K562 (cell line): ENCODE measurements around the gene TMEM200A. TPM values are rescaled to one million over a fixed set of nuclear protein-coding genes. Genes with fewer than 3 reads are reported as not detected.

Source experiments
- ATAC-seq: fragments of 200-7000 bp; cut with Tn5 transposase; 3 replicates; pipeline ENCODE4 v1.9.1; 2020; ENCODE audit warnings: moderate library complexity
- BruUV-seq: library from RNA; stranded (reverse); fragments of 400-500 nt; replicated peaks from 2 replicates; lab custom pipeline; 2021; lab: Mats Ljungman, UMichigan
- CTCF ChIA-PET: fragments of 300-600 bp; formaldehyde crosslinking; extraction: SDS; loops from one replicate; lab custom pipeline; 2021; ENCODE audit warnings: low intra/inter-chr PET ratio; lab: Yijun Ruan, JAX
- POLR2A ChIA-PET: fragments of 300-600, 350-650 bp; sonication (Branson Sonifier 250); formaldehyde crosslinking; extraction: SDS; loops from one replicate; lab custom pipeline; 2021; ENCODE audit warnings: antibody characterized with exemption, inconsistent platforms; lab: Yijun Ruan, JAX
- DNase-seq, 4 experiments: peaks; one replicate each; pipeline versions ENCODE4 v3.0.0 to v3.0.0-alpha.2; 2011 to 2018; ENCODE audit warnings: low spot score in 3 of 4, mixed read lengths in 3 of 4; ENCODE audit errors: extremely low read depth in 1 of 4
- FAIRE-seq: peaks from 2 replicates; lab custom pipeline; 2011; peaks lifted over from hg19 to GRCh38; lab: Jason Lieb, UNC
- H2AFZ ChIP-seq: 2 replicates; pipeline ENCODE4 v1.6.0; 2011; ENCODE audit warnings: low read depth, low read length, control low read depth, inconsistent platforms
- H3K27ac ChIP-seq: fragments of 200-600 bp; 3 replicates; pipeline ENCODE4 v1.8.0; 2011; ENCODE audit warnings: low read depth, mild to moderate bottlenecking, control low read depth, inconsistent platforms, low read length, moderate library complexity, mixed read lengths; ENCODE audit errors: extremely low read depth
- H3K27me3 ChIP-seq, 2 experiments: fragments of 300-600 bp in 1 of 2; 2 replicates in 1 of 2; 3 replicates in 1 of 2; pipeline versions ENCODE4 v1.6.0 to v1.8.0; 2011; ENCODE audit warnings: inconsistent platforms in 2 of 2, low read length in 2 of 2, mild to moderate bottlenecking in 1 of 2, mixed read lengths in 1 of 2, moderate library complexity in 1 of 2; ENCODE audit not compliant: control insufficient read depth in 2 of 2, insufficient read depth in 2 of 2
- H3K36me3 ChIP-seq: fragments of 300-600 bp; 3 replicates; pipeline ENCODE4 v1.8.0; 2011; ENCODE audit warnings: mild to moderate bottlenecking, low read length, inconsistent platforms; ENCODE audit not compliant: control insufficient read depth, insufficient read depth
- H3K4me1 ChIP-seq, 2 experiments: fragments of 200-600 bp in 1 of 2; replicated peaks in 1 of 2; 2 replicates in 1 of 2; 3 replicates in 1 of 2; pipeline versions ENCODE4 v1.5.1 to v1.8.0; 2011; ENCODE audit warnings: inconsistent platforms in 2 of 2, low read length in 2 of 2, mild to moderate bottlenecking in 1 of 2, mixed read lengths in 1 of 2, moderate library complexity in 1 of 2; ENCODE audit not compliant: control insufficient read depth in 2 of 2, insufficient read depth in 2 of 2
- H3K4me2 ChIP-seq: 2 replicates; pipeline ENCODE4 v1.6.1; 2011; ENCODE audit warnings: low read length, control low read depth, inconsistent platforms, mixed read lengths; ENCODE audit not compliant: insufficient read depth
- H3K4me3 ChIP-seq: fragments of 200-600 bp; sonication (generic), shearing (Covaris generic); 2 replicates; pipeline ENCODE4 v1.5.1; 2016; ENCODE audit warnings: control low read depth, inconsistent platforms
- H3K79me2 ChIP-seq: fragments of 200-600 bp; 3 replicates; pipeline ENCODE4 v1.8.0; 2011; ENCODE audit warnings: low read length, inconsistent platforms; ENCODE audit not compliant: control insufficient read depth, insufficient read depth
- H3K9ac ChIP-seq, 2 experiments: 2 replicates each; pipeline versions ENCODE4 v1.6.0 to v1.6.1; 2011; ENCODE audit warnings: low read depth in 2 of 2, low read length in 2 of 2, control low read depth in 1 of 2, inconsistent platforms in 1 of 2, mild to moderate bottlenecking in 1 of 2, mixed read lengths in 1 of 2; ENCODE audit not compliant: insufficient read depth in 1 of 2
- H3K9me1 ChIP-seq: one replicate; pipeline ENCODE4 v1.6.0; 2011; ENCODE audit warnings: inconsistent platforms, mild to moderate bottlenecking, low read length, moderate library complexity; ENCODE audit not compliant: control insufficient read depth, insufficient read depth
- H3K9me3 ChIP-seq: replicated peaks from 2 replicates; pipeline ENCODE4 v1.5.1; 2011; ENCODE audit warnings: low read depth, low read length, inconsistent platforms; ENCODE audit not compliant: control insufficient read depth, insufficient read depth
- H4K20me1 ChIP-seq: replicated peaks from 2 replicates; pipeline ENCODE4 v1.6.1; 2011; ENCODE audit warnings: low read length, inconsistent platforms, mixed read lengths; ENCODE audit not compliant: control insufficient read depth, insufficient read depth
- CHCHD3 ChIP-seq: fragments of 250-450 bp; sonication (Bioruptor Pico); IDR thresholded peaks from 2 replicates; pipeline ENCODE4 v2.1.2; 2022; ENCODE audit warnings: mild to moderate bottlenecking
- COPS2 ChIP-seq: fragments of 450-650 bp; conservative IDR thresholded peaks from 2 replicates; pipeline ENCODE4 v1.6.1; 2016; ENCODE audit warnings: mild to moderate bottlenecking, moderate library complexity
- EP300 ChIP-seq: IDR thresholded peaks from 2 replicates; pipeline ENCODE4 v1.6.1; 2012; ENCODE audit warnings: low read length, improper control_type of control experiment
- HCFC1 ChIP-seq: IDR thresholded peaks from 2 replicates; pipeline ENCODE4 v1.6.1; 2012; ENCODE audit warnings: low read depth, low read length, improper control_type of control experiment
- KDM5B ChIP-seq: fragments of 200-600 bp; sonication (generic); IDR thresholded peaks from 2 replicates; pipeline ENCODE4 v1.6.1; 2012; ENCODE audit warnings: low read depth, mild to moderate bottlenecking, moderate library complexity, low read length, control low read depth, inconsistent platforms; ENCODE audit not compliant: insufficient replicate concordance
- MEIS2 ChIP-seq: fragments of 450-650 bp; IDR thresholded peaks from 2 replicates; pipeline ENCODE4 v1.6.1; 2014; ENCODE audit warnings: mild to moderate bottlenecking; ENCODE audit not compliant: partially characterized antibody
- PHTF2 ChIP-seq: fragments of 250-450 bp; sonication (Bioruptor Pico); IDR thresholded peaks from 2 replicates; pipeline ENCODE4 v1.5.0; 2021; ENCODE audit warnings: mild to moderate bottlenecking
- SP1 ChIP-seq: sonication (generic); formaldehyde crosslinking; IDR thresholded peaks from 2 replicates; pipeline ENCODE4 v1.8.1; 2022; ENCODE audit warnings: mild to moderate bottlenecking, missing genetic modification reagents
- SUPT5H ChIP-seq: fragments of 450-650 bp; IDR thresholded peaks from 2 replicates; pipeline ENCODE4 v1.6.1; 2016
- ZNF140 ChIP-seq: fragments of 250-450 bp; sonication (Bioruptor Pico); IDR thresholded peaks from 2 replicates; pipeline ENCODE4 v1.8.0; 2021; ENCODE audit warnings: moderate library complexity, mild to moderate bottlenecking, inconsistent platforms
- ZNF311 ChIP-seq: fragments of 250-450 bp; sonication (Bioruptor Pico); IDR thresholded peaks from 2 replicates; pipeline ENCODE4 v1.4.0; 2020; ENCODE audit warnings: mild to moderate bottlenecking, moderate library complexity
- ZNF444 ChIP-seq: fragments of 250-450 bp; sonication (Bioruptor Pico); IDR thresholded peaks from 2 replicates; pipeline ENCODE4 v1.4.0; 2020; ENCODE audit warnings: mild to moderate bottlenecking, moderate library complexity
- ZNF589 ChIP-seq: fragments of 200-800 bp; sonication (Bioruptor generic); IDR thresholded peaks from 2 replicates; pipeline ENCODE4 v1.6.1; 2016; ENCODE audit warnings: low read depth, missing genetic modification characterization, missing compliant biosample characterization
- WGBS: fragments of 100-300 bp; shearing (Covaris generic); methylation state at CpG from one replicate; pipeline ENCODE4 v1.1.6; 2016; ENCODE audit warnings: low coverage, mixed read lengths; ENCODE audit not compliant: insufficient coverage; ENCODE audit errors: missing lambda C conversion rate; 5-methylcytosine and 5-hydroxymethylcytosine counted together
- in situ Hi-C: fragments of 300-500 bp; cut with MboI; formaldehyde crosslinking; loops from 4 replicates; pipeline ENCODE4 v1.15.0; 2018; ENCODE audit warnings: inconsistent platforms, mixed read lengths
- intact Hi-C: fragments of 100-400 bp; cut with micrococcal nuclease; formaldehyde crosslinking; loops from 2 replicates; pipeline ENCODE4 v1.14.2; 2022
- polyA plus RNA-seq, 8 experiments: library from polyadenylated mRNA; depleted of rRNA in 4 of 8; stranded (reverse) in 5 of 8; unstranded in 3 of 8; fragments of >200 nt; fragmentation: Nextera tagmentation in 2 of 8; fragmentation: Illumina TruSeq in 1 of 8; extraction: Ambion mirVana in 2 of 8; extraction: Trizol in 1 of 8; gene quantifications; 2 replicates each; pipeline versions ENCODE4 v1.2.1 to v1.2.3, GENCODE V29; 2011 to 2014; ENCODE audit warnings: inconsistent platforms in 1 of 8, missing spikeins in 1 of 8
- total RNA-seq, 7 experiments: library from RNA; depleted of rRNA in 6 of 7; stranded (reverse); fragments of >200 nt in 6 of 7; fragmentation: Illumina TruSeq in 2 of 7; extraction: Trizol in 2 of 7; gene quantifications; 2 replicates each; pipeline versions ENCODE4 v1.2.1 to v1.2.3, GENCODE V29; 2011 to 2021; ENCODE audit warnings: low replicate concordance in 1 of 7
- TF ChIP-seq, protein P1 (sequence below): fragments of 450-650 bp; IDR thresholded peaks from 2 replicates; pipeline ENCODE4 v1.6.1; 2017; ENCODE audit warnings: antibody characterized with exemption
- TF ChIP-seq, protein P2 (sequence below): fragments of 250-450 bp; sonication (Bioruptor Pico); IDR thresholded peaks from 2 replicates; pipeline ENCODE4 v1.5.0; 2020; ENCODE audit warnings: mild to moderate bottlenecking, borderline replicate concordance
- TF ChIP-seq, protein P3 (sequence below): fragments of 450-650 bp; IDR thresholded peaks from 2 replicates; pipeline ENCODE4 v1.6.1; 2018; ENCODE audit not compliant: partially characterized antibody

TMEM200A gene
- total and polyA plus RNA-seq, 9 of the 15 experiments (the other 6 are each of a cell fraction or from before 2014, with no cell fraction given) = 0.04 TPM; not detected in 8

DNA sequence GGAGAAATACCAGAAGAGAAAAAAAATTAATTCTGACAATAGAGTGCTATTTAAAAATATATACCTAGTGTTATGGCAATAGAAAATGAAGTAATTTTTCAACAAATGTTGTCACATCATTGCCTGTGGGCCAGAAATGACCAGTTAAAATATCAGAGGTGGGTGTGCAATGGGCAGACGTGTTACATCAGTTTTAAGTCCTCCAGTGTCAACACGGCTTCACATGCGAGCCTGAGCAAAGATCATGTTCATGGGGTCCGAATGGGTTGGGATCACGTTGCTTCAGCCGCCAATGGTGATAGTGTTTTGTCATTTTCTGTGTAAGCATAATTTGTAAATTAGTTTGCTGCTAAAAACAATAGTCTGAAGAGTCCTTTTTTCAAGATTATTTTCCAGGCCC, 27.5 kb downstream of the TMEM200A start:
- no peak for FAIRE-seq
- no peaks in the 10 kb centered on the region for H4K20me1 ChIP-seq
- no peak overlapping the region for H2AFZ ChIP-seq
- no peak overlapping the region for H3K4me3 ChIP-seq
- TF ChIP-seq KDM5B (no peak), CHCHD3 (CRISPR knock-in tag) (no peak), ZNF140 (CRISPR knock-in tag) (no peak), ZNF444 (CRISPR knock-in tag) (no peak), HCFC1 (no peak), ZNF589 (no peak), SUPT5H (no peak), SP1 (CRISPR knock-in tag) (no peak), PHTF2 (CRISPR knock-in tag) (no peak), ZNF311 (no peak), EP300 (no peak), MEIS2 (no peak), COPS2 (no peak)
- TF ChIP-seq, protein P1, sequence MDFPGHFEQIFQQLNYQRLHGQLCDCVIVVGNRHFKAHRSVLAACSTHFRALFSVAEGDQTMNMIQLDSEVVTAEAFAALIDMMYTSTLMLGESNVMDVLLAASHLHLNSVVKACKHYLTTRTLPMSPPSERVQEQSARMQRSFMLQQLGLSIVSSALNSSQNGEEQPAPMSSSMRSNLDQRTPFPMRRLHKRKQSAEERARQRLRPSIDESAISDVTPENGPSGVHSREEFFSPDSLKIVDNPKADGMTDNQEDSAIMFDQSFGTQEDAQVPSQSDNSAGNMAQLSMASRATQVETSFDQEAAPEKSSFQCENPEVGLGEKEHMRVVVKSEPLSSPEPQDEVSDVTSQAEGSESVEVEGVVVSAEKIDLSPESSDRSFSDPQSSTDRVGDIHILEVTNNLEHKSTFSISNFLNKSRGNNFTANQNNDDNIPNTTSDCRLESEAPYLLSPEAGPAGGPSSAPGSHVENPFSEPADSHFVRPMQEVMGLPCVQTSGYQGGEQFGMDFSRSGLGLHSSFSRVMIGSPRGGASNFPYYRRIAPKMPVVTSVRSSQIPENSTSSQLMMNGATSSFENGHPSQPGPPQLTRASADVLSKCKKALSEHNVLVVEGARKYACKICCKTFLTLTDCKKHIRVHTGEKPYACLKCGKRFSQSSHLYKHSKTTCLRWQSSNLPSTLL = no peak
- TF ChIP-seq, protein P2, sequence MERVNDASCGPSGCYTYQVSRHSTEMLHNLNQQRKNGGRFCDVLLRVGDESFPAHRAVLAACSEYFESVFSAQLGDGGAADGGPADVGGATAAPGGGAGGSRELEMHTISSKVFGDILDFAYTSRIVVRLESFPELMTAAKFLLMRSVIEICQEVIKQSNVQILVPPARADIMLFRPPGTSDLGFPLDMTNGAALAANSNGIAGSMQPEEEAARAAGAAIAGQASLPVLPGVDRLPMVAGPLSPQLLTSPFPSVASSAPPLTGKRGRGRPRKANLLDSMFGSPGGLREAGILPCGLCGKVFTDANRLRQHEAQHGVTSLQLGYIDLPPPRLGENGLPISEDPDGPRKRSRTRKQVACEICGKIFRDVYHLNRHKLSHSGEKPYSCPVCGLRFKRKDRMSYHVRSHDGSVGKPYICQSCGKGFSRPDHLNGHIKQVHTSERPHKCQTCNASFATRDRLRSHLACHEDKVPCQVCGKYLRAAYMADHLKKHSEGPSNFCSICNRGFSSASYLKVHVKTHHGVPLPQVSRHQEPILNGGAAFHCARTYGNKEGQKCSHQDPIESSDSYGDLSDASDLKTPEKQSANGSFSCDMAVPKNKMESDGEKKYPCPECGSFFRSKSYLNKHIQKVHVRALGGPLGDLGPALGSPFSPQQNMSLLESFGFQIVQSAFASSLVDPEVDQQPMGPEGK = no peak
- TF ChIP-seq, protein P3, sequence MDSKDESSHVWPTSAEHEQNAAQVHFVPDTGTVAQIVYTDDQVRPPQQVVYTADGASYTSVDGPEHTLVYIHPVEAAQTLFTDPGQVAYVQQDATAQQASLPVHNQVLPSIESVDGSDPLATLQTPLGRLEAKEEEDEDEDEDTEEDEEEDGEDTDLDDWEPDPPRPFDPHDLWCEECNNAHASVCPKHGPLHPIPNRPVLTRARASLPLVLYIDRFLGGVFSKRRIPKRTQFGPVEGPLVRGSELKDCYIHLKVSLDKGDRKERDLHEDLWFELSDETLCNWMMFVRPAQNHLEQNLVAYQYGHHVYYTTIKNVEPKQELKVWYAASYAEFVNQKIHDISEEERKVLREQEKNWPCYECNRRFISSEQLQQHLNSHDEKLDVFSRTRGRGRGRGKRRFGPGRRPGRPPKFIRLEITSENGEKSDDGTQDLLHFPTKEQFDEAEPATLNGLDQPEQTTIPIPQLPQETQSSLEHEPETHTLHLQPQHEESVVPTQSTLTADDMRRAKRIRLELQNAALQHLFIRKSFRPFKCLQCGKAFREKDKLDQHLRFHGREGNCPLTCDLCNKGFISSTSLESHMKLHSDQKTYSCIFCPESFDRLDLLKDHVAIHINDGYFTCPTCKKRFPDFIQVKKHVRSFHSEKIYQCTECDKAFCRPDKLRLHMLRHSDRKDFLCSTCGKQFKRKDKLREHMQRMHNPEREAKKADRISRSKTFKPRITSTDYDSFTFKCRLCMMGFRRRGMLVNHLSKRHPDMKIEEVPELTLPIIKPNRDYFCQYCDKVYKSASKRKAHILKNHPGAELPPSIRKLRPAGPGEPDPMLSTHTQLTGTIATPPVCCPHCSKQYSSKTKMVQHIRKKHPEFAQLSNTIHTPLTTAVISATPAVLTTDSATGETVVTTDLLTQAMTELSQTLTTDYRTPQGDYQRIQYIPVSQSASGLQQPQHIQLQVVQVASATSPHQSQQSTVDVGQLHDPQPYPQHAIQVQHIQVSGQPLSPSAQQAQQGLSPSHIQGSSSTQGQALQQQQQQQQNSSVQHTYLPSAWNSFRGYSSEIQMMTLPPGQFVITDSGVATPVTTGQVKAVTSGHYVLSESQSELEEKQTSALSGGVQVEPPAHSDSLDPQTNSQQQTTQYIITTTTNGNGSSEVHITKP = no peak
- in situ Hi-C loops = no loop called here
- no peak overlapping the region for H3K9ac ChIP-seq
- intact Hi-C loops = no loop called here
- no peaks in the 10 kb centered on the region for H3K9me3 ChIP-seq
- H3K36me3 ChIP-seq = no peaks in the 10 kb centered on the region
- no peaks in the 10 kb centered on the region for H3K27me3 ChIP-seq
- H3K4me1 ChIP-seq = no peaks in the 10 kb centered on the region
- no peak overlapping the region for H3K4me2 ChIP-seq
- POLR2A ChIA-PET = no interaction called here
- no peak for DNase-seq
- WGBS = 0% methylated on average over 6 of the region's 6 CpGs
- no TSS peak for BruUV-seq
- H3K9me1 ChIP-seq = no peaks in the 10 kb centered on the region
- CTCF ChIA-PET = no interaction called here
- ATAC-seq = no peak
- no peak overlapping the region for H3K27ac ChIP-seq
- H3K79me2 ChIP-seq = no peaks in the 10 kb centered on the region
